ENCODE data around the gene RNU1-4.
"Not testable (repeated sequence)": the region's sequence is repeated elsewhere in the genome, so short reads cannot be mapped to it uniquely, and the experiment has no call there.

RNU1-4 gene

GRCh38 chr1:16766689-16767256 is 26.5 kb downstream of the RNU1-4 start:
- H3K36me3 ChIP-seq (ENCODE audit: insufficient read depth, low read length); H3K27me3 ChIP-seq (ENCODE audit: control insufficient read depth in 1 of 2, insufficient read depth in 2 of 2, low read length in 2 of 2); H3K4me3 ChIP-seq (ENCODE audit: low read depth in 1 of 2, low read length in 2 of 2); H3K9me3 ChIP-seq (ENCODE audit: low read length); H3K9ac ChIP-seq (ENCODE audit: low read length): not testable (repeated sequence)
- H3K27ac ChIP-seq (ENCODE audit: low read depth, low read length) = peak overlapping the region; percentile 72
- peaks cover 25% of the 10 kb centered on the region for H3K4me1 ChIP-seq (ENCODE audit: insufficient read depth, low read length)

GRCh38 chr1:16770139-16770759 is 29.9 kb downstream of the RNU1-4 start:
- H3K27ac ChIP-seq (ENCODE audit: low read depth, low read length) = peak overlapping the region; percentile 44
- H3K9me3 ChIP-seq (ENCODE audit: low read length); H3K36me3 ChIP-seq (ENCODE audit: insufficient read depth, low read length); H3K4me3 ChIP-seq (ENCODE audit: low read depth in 1 of 2, low read length in 2 of 2); H3K27me3 ChIP-seq (ENCODE audit: control insufficient read depth in 1 of 2, insufficient read depth in 2 of 2, low read length in 2 of 2); H3K9ac ChIP-seq (ENCODE audit: low read length): not testable (repeated sequence)
- peaks cover 13% of the 10 kb centered on the region for H3K4me1 ChIP-seq (ENCODE audit: insufficient read depth, low read length)

GRCh38 chr1:16770896-16771446 is 30.7 kb downstream of the RNU1-4 start:
- not testable (repeated sequence) for H3K9ac ChIP-seq (ENCODE audit: low read length); H3K4me3 ChIP-seq (ENCODE audit: low read depth in 1 of 2, low read length in 2 of 2); H3K36me3 ChIP-seq (ENCODE audit: insufficient read depth, low read length); H3K4me1 ChIP-seq (ENCODE audit: insufficient read depth, low read length); H3K27me3 ChIP-seq (ENCODE audit: control insufficient read depth in 1 of 2, insufficient read depth in 2 of 2, low read length in 2 of 2); H3K9me3 ChIP-seq (ENCODE audit: low read length)
- H3K27ac ChIP-seq (ENCODE audit: low read depth, low read length) = peak overlapping the region; percentile 44

GRCh38 chr1:16772275-16773204 is 32.2 kb downstream of the RNU1-4 start:
- H3K4me3 ChIP-seq (ENCODE audit: low read depth in 1 of 2, low read length in 2 of 2); H3K4me1 ChIP-seq (ENCODE audit: insufficient read depth, low read length); H3K27ac ChIP-seq (ENCODE audit: low read depth, low read length); H3K9me3 ChIP-seq (ENCODE audit: low read length); H3K36me3 ChIP-seq (ENCODE audit: insufficient read depth, low read length); H3K9ac ChIP-seq (ENCODE audit: low read length); H3K27me3 ChIP-seq (ENCODE audit: control insufficient read depth in 1 of 2, insufficient read depth in 2 of 2, low read length in 2 of 2): not testable (repeated sequence)

GRCh38 chr1:16773205-16773596 is 32.9 kb downstream of the RNU1-4 start:
- H3K36me3 ChIP-seq (ENCODE audit: insufficient read depth, low read length) = not testable (repeated sequence)

GRCh38 chr1:16773723-16774122 is 33.4 kb downstream of the RNU1-4 start:
- not testable (repeated sequence) for H3K27me3 ChIP-seq (ENCODE audit: control insufficient read depth in 1 of 2, insufficient read depth in 2 of 2, low read length in 2 of 2); H3K36me3 ChIP-seq (ENCODE audit: insufficient read depth, low read length); H3K9ac ChIP-seq (ENCODE audit: low read length); H3K4me3 ChIP-seq (ENCODE audit: low read depth in 1 of 2, low read length in 2 of 2); H3K4me1 ChIP-seq (ENCODE audit: insufficient read depth, low read length); H3K27ac ChIP-seq (ENCODE audit: low read depth, low read length); H3K9me3 ChIP-seq (ENCODE audit: low read length)

More at GRCh38 chr1:16773205-16773596, 32.9 kb downstream of the RNU1-4 start:
- H3K4me3 ChIP-seq (ENCODE audit: low read depth in 1 of 2, low read length in 2 of 2); H3K9me3 ChIP-seq (ENCODE audit: low read length); H3K27ac ChIP-seq (ENCODE audit: low read depth, low read length); H3K27me3 ChIP-seq (ENCODE audit: control insufficient read depth in 1 of 2, insufficient read depth in 2 of 2, low read length in 2 of 2); H3K4me1 ChIP-seq (ENCODE audit: insufficient read depth, low read length); H3K9ac ChIP-seq (ENCODE audit: low read length): not testable (repeated sequence)

GRCh38 chr1:16774773-16775172 is 34.5 kb downstream of the RNU1-4 start:
- H3K9me3 ChIP-seq (ENCODE audit: low read length); H3K4me1 ChIP-seq (ENCODE audit: insufficient read depth, low read length); H3K4me3 ChIP-seq (ENCODE audit: low read depth in 1 of 2, low read length in 2 of 2); H3K27me3 ChIP-seq (ENCODE audit: control insufficient read depth in 1 of 2, insufficient read depth in 2 of 2, low read length in 2 of 2); H3K9ac ChIP-seq (ENCODE audit: low read length); H3K27ac ChIP-seq (ENCODE audit: low read depth, low read length); H3K36me3 ChIP-seq (ENCODE audit: insufficient read depth, low read length): not testable (repeated sequence)

GRCh38 chr1:16775290-16775689 is 35.0 kb downstream of the RNU1-4 start:
- not testable (repeated sequence) for H3K4me3 ChIP-seq (ENCODE audit: low read depth in 1 of 2, low read length in 2 of 2); H3K9me3 ChIP-seq (ENCODE audit: low read length); H3K27me3 ChIP-seq (ENCODE audit: control insufficient read depth in 1 of 2, insufficient read depth in 2 of 2, low read length in 2 of 2)

GRCh38 chr1:16776248-16776647 is 35.9 kb downstream of the RNU1-4 start:
- H3K27me3 ChIP-seq (ENCODE audit: control insufficient read depth in 1 of 2, insufficient read depth in 2 of 2, low read length in 2 of 2); H3K9ac ChIP-seq (ENCODE audit: low read length); H3K9me3 ChIP-seq (ENCODE audit: low read length); H3K36me3 ChIP-seq (ENCODE audit: insufficient read depth, low read length); H3K27ac ChIP-seq (ENCODE audit: low read depth, low read length); H3K4me1 ChIP-seq (ENCODE audit: insufficient read depth, low read length); H3K4me3 ChIP-seq (ENCODE audit: low read depth in 1 of 2, low read length in 2 of 2): not testable (repeated sequence)

More at GRCh38 chr1:16775290-16775689, 35.0 kb downstream of the RNU1-4 start:
- not testable (repeated sequence) for H3K4me1 ChIP-seq (ENCODE audit: insufficient read depth, low read length); H3K9ac ChIP-seq (ENCODE audit: low read length); H3K27ac ChIP-seq (ENCODE audit: low read depth, low read length); H3K36me3 ChIP-seq (ENCODE audit: insufficient read depth, low read length)

- H3K36me3 ChIP-seq (ENCODE audit: insufficient read depth, low read length); H3K9ac ChIP-seq (ENCODE audit: low read length); H3K27ac ChIP-seq (ENCODE audit: low read depth, low read length); H3K27me3 ChIP-seq (ENCODE audit: control insufficient read depth in 1 of 2, insufficient read depth in 2 of 2, low read length in 2 of 2); H3K9me3 ChIP-seq (ENCODE audit: low read length); H3K4me3 ChIP-seq (ENCODE audit: low read depth in 1 of 2, low read length in 2 of 2); H3K4me1 ChIP-seq (ENCODE audit: insufficient read depth, low read length): not testable (repeated sequence)
These were observed 36.5 kb downstream of the RNU1-4 start for GRCh38 chr1:16776835-16777234.

- H3K4me3 ChIP-seq (ENCODE audit: low read depth in 1 of 2, low read length in 2 of 2); H3K4me1 ChIP-seq (ENCODE audit: insufficient read depth, low read length); H3K9me3 ChIP-seq (ENCODE audit: low read length); H3K9ac ChIP-seq (ENCODE audit: low read length); H3K36me3 ChIP-seq (ENCODE audit: insufficient read depth, low read length); H3K27ac ChIP-seq (ENCODE audit: low read depth, low read length); H3K27me3 ChIP-seq (ENCODE audit: control insufficient read depth in 1 of 2, insufficient read depth in 2 of 2, low read length in 2 of 2): not testable (repeated sequence)
These were observed 37.5 kb downstream of the RNU1-4 start for GRCh38 chr1:16777821-16778220.
